A549 (cell line): Measurements from ENCODE around the gene KLK12. TPM values are rescaled to one million over a fixed set of nuclear protein-coding genes. Genes with fewer than 3 reads are reported as not detected.

ENCODE experiments used
- ATAC-seq, 2 experiments: fragments of 200-7000 bp in 1 of 2; fragments of >200 bp in 1 of 2; cut with Nextera tagmentation in 1 of 2; cut with Tn5 transposase in 1 of 2; 3 replicates each; pipeline versions ENCODE4 v1.8.0 to v1.9.1; 2018 to 2020; ENCODE audit warnings: mild to moderate bottlenecking in 1 of 2, moderate library complexity in 1 of 2
- CTCF ChIA-PET: fragments of 300-600 bp; sonication (Branson Sonifier 250); formaldehyde crosslinking; extraction: SDS; loops from one replicate; lab custom pipeline; 2021; ENCODE audit warnings: antibody characterized with exemption, inconsistent platforms; lab: Yijun Ruan, JAX
- POLR2A ChIA-PET: fragments of 350-600 bp; formaldehyde crosslinking; extraction: SDS; loops from one replicate; lab custom pipeline; 2021; ENCODE audit warnings: antibody characterized with exemption, inconsistent platforms; lab: Yijun Ruan, JAX
- DNase-seq, 2 experiments: peaks; one replicate each; pipeline versions ENCODE4 v3.0.0 to v3.0.0-alpha.2; 2011 to 2016; ENCODE audit warnings: low read depth in 1 of 2, low spot score in 1 of 2
- FAIRE-seq: peaks from 2 replicates; lab custom pipeline; 2011; peaks lifted over from hg19 to GRCh38; lab: Jason Lieb, UNC
- H3K27ac ChIP-seq, 2 experiments: fragments of >200 bp; sonication (Bioruptor Twin); formaldehyde crosslinking; 3 replicates each; pipeline ENCODE4 v1.5.1; 2016 to 2017
- H3K4me1 ChIP-seq: fragments of >200 bp; sonication (Bioruptor Twin); formaldehyde crosslinking; 3 replicates; pipeline ENCODE4 v1.6.1; 2016
- H3K4me2 ChIP-seq: fragments of >200 bp; sonication (Bioruptor Twin); formaldehyde crosslinking; 3 replicates; pipeline ENCODE4 v1.6.1; 2016
- H3K4me3 ChIP-seq: fragments of >200 bp; sonication (Bioruptor Twin); formaldehyde crosslinking; 3 replicates; pipeline ENCODE4 v1.5.1; 2016
- H3K9me3 ChIP-seq: fragments of >200 bp; sonication (Bioruptor Twin); formaldehyde crosslinking; 3 replicates; pipeline ENCODE4 v1.6.1; 2016
- BCL3 ChIP-seq: fragments of >200 bp; sonication (Bioruptor Twin); formaldehyde crosslinking; IDR thresholded peaks from 3 replicates; pipeline ENCODE4 v1.6.1; 2016
- BHLHE40 ChIP-seq: IDR thresholded peaks from 2 replicates; pipeline ENCODE4 v1.6.1; 2012; ENCODE audit warnings: low read depth, low read length, inconsistent platforms
- CBX2 ChIP-seq: fragments of 200-600 bp; sonication (generic); IDR thresholded peaks from 2 replicates; pipeline ENCODE4 v1.6.1; 2016; ENCODE audit warnings: low read depth, mild to moderate bottlenecking, borderline replicate concordance
- CHD4 ChIP-seq: fragments of 200-600 bp; sonication (generic); IDR thresholded peaks from 2 replicates; pipeline ENCODE4 v1.6.1; 2016; ENCODE audit warnings: antibody characterized with exemption, mild to moderate bottlenecking, borderline replicate concordance
- CTCF ChIP-seq: fragments of >200 bp; sonication (Bioruptor Twin); formaldehyde crosslinking; IDR thresholded peaks from 3 replicates; pipeline ENCODE4 v1.5.1; 2016
- E2F6 ChIP-seq: IDR thresholded peaks from 2 replicates; pipeline ENCODE4 v1.6.1; 2012; ENCODE audit warnings: low read depth, borderline replicate concordance
- EHF ChIP-seq: fragments of 250-450 bp; sonication (Bioruptor Pico); IDR thresholded peaks from 2 replicates; pipeline ENCODE4 v1.5.0; 2020; ENCODE audit warnings: mild to moderate bottlenecking
- FOSB ChIP-seq: fragments of 250-450 bp; sonication (Bioruptor Pico); IDR thresholded peaks from 2 replicates; pipeline ENCODE4 v1.5.0; 2020; ENCODE audit warnings: mild to moderate bottlenecking, moderate library complexity
- FOXS1 ChIP-seq: fragments of 250-450 bp; sonication (Bioruptor Pico); IDR thresholded peaks from 2 replicates; pipeline ENCODE4 v1.5.0; 2020; ENCODE audit warnings: mild to moderate bottlenecking, moderate library complexity
- HMGXB4 ChIP-seq: fragments of 250-450 bp; sonication (Bioruptor Pico); IDR thresholded peaks from 2 replicates; pipeline ENCODE4 v1.5.0; 2021; ENCODE audit warnings: mild to moderate bottlenecking, moderate library complexity, borderline replicate concordance
- JUN ChIP-seq, 2 experiments: fragments of >200 bp; sonication (Bioruptor Twin); formaldehyde crosslinking; IDR thresholded peaks; 2 replicates in 1 of 2; 3 replicates in 1 of 2; pipeline ENCODE4 v1.6.1; 2016 to 2017
- KDM5A ChIP-seq: fragments of 200-600 bp; sonication (generic); IDR thresholded peaks from 2 replicates; pipeline ENCODE4 v1.6.1; 2016; ENCODE audit warnings: antibody characterized with exemption, mild to moderate bottlenecking
- MAFK ChIP-seq: fragments of 450-650 bp; IDR thresholded peaks from 2 replicates; pipeline ENCODE4 v1.6.1; 2014; ENCODE audit not compliant: partially characterized antibody
- MYC ChIP-seq: IDR thresholded peaks from 2 replicates; pipeline ENCODE4 v1.6.1; 2012; ENCODE audit warnings: mild to moderate bottlenecking, inconsistent platforms, low read length, improper control_type of control experiment, borderline replicate concordance
- NR3C1 ChIP-seq: fragments of >200 bp; sonication (Bioruptor Twin); formaldehyde crosslinking; IDR thresholded peaks from 3 replicates; pipeline ENCODE4 v1.6.1; 2017
- POLR2AphosphoS2 ChIP-seq: conservative IDR thresholded peaks from 2 replicates; pipeline ENCODE4 v1.6.1; 2012; ENCODE audit warnings: low read length, improper control_type of control experiment, inconsistent platforms
- RCOR1 ChIP-seq: fragments of 150-350 bp; IDR thresholded peaks from 2 replicates; pipeline ENCODE4 v1.6.1; 2014; ENCODE audit warnings: antibody characterized with exemption, low read length, low read depth
- RFX5 ChIP-seq: fragments of 450-650 bp; IDR thresholded peaks from 2 replicates; pipeline ENCODE4 v1.7.1; 2014; ENCODE audit warnings: antibody characterized with exemption, mild to moderate bottlenecking, moderate library complexity
- SMC3 ChIP-seq: fragments of >200 bp; sonication (Bioruptor Twin); formaldehyde crosslinking; IDR thresholded peaks from 3 replicates; pipeline ENCODE4 v1.6.1; 2018; ENCODE audit warnings: inconsistent platforms
- TFCP2L1 ChIP-seq: fragments of 250-450 bp; sonication (Bioruptor Pico); IDR thresholded peaks from 2 replicates; pipeline ENCODE4 v1.5.0; 2021; ENCODE audit warnings: mild to moderate bottlenecking
- ZC3H11A ChIP-seq: fragments of 450-650 bp; IDR thresholded peaks from 2 replicates; pipeline ENCODE4 v1.6.1; 2014; ENCODE audit warnings: antibody characterized with exemption, mild to moderate bottlenecking
- WGBS: methylation state at CpG from one replicate; pipeline ENCODE4 v1.1.6; 2017; ENCODE audit errors: missing lambda C conversion rate; 5-methylcytosine and 5-hydroxymethylcytosine counted together
- polyA plus RNA-seq, 4 experiments: library from polyadenylated mRNA; depleted of rRNA in 3 of 4; stranded (reverse); fragments of >200 nt; fragmentation: RNase III in 1 of 4; extraction: RNeasy Plus Mini Kit Qiagen cat#74134 plus additional on column Dnase treatment in 1 of 4; gene quantifications; 2 replicates in 3 of 4; 3 replicates in 1 of 4; pipeline ENCODE4 v1.2.3, GENCODE V29; 2011 to 2017

KLK12 gene
- polyA plus RNA-seq, 2 of the 4 experiments (the other 2 are of a cell fraction): not detected

GRCh38 chr19:51047031-51047335 is 12.2 kb upstream of the KLK12 start:
- Histone ChIP-seq H3K4me1 (no peaks in the 10 kb centered on the region), H3K9me3 (peaks cover 5% of the 10 kb centered on the region; the same call in 1 of the 3 replicates), H3K4me2 (no peak overlapping the region), H3K4me3 (no peak overlapping the region), H3K27ac (no peak overlapping the region)
- ATAC-seq (no peak), DNase-seq (no peak), FAIRE-seq (no peak)
- ChIA-PET CTCF (interaction anchor here (1.0 to 1.2 kb wide), 2 partner anchors 11 to 26 kb away, joined by 3 to 5 read pairs; no protein-coding TSS in a partner anchor), POLR2A (no interaction called here)
- WGBS: 28% methylated on average over 4 of the region's 4 CpGs
- TF ChIP-seq CTCF (no peak), POLR2AphosphoS2 (no peak), HMGXB4 (no peak), E2F6 (no peak), ZC3H11A (no peak), RCOR1 (no peak), JUN (IDR thresholded peaks at IDR 0.05) (no peak)

- no peak for FAIRE-seq
- ATAC-seq: no peak
- Histone ChIP-seq H3K27ac (no peak overlapping the region), H3K9me3 (no peaks in the 10 kb centered on the region), H3K4me2 (no peak overlapping the region), H3K4me1 (no peaks in the 10 kb centered on the region), H3K4me3 (no peak overlapping the region)
- no peak for DNase-seq
- ChIA-PET POLR2A (no interaction called here), CTCF (interaction anchor here (1.4 to 2.3 kb wide), 5 partner anchors 9 to 28 kb away, joined by 3 to 6 read pairs (median 4); no protein-coding TSS in a partner anchor)
- 66% methylated on average over 11 of the region's 11 CpGs for whole genome bisulfite sequencing
- TF ChIP-seq MAFK (peak; percentile 87), FOSB (no peak)
Measured at GRCh38 chr19:51044327-51044726, 9.5 kb upstream of the KLK12 start.

- no peak for DNase-seq
- WGBS: 41% methylated on average over 9 of the region's 9 CpGs
- no peak overlapping the region for H3K4me2 ChIP-seq
- ChIA-PET CTCF (interaction anchor here (1.0 to 2.3 kb wide), 2 partner anchors 23 to 53 kb away, joined by 3 to 6 read pairs; no protein-coding TSS in a partner anchor), POLR2A (no interaction called here)
- H3K9me3 ChIP-seq: no peaks in the 10 kb centered on the region
- H3K4me1 ChIP-seq: no peaks in the 10 kb centered on the region
- ATAC-seq: no peak
- no peak overlapping the region for H3K4me3 ChIP-seq
- no peak for FAIRE-seq
- no peak overlapping the region for H3K27ac ChIP-seq
- TF ChIP-seq MYC: no peak
Measured at GRCh38 chr19:51043497-51043896, 8.7 kb upstream of the KLK12 start.

GRCh38 chr19:51040151-51040550 is 5.3 kb upstream of the KLK12 start:
- Histone ChIP-seq H3K27ac (no peak overlapping the region), H3K4me2 (no peak overlapping the region), H3K9me3 (no peaks in the 10 kb centered on the region), H3K4me1 (no peaks in the 10 kb centered on the region), H3K4me3 (no peak overlapping the region)
- WGBS: 68% methylated on average over 6 of the region's 6 CpGs
- CTCF ChIA-PET: interaction anchor here (1.0 to 1.7 kb wide), 3 partner anchors 18 to 55 kb away, joined by 3 to 7 read pairs (median 3); no protein-coding TSS in a partner anchor
- DNase-seq (no peak), ATAC-seq (no peak), FAIRE-seq (no peak)
- TF ChIP-seq KDM5A (no peak), TFCP2L1 (CRISPR knock-in tag) (no peak), RFX5 (no peak), NR3C1 (no peak), BHLHE40 (no peak), CHD4 (no peak), CBX2 (no peak), EHF (CRISPR knock-in tag) (no peak), BCL3 (no peak), SMC3 (no peak), RCOR1 (no peak), FOXS1 (CRISPR knock-in tag) (no peak), CTCF (no peak)
- POLR2A ChIA-PET: interaction anchor here (0.6 kb wide), 1 partner anchor 382 kb away, joined by 3 read pairs; no protein-coding TSS in a partner anchor
